IMR-90 (cell line): Measurements from ENCODE around the gene NTF3. TPM values are rescaled to one million over a fixed set of nuclear protein-coding genes. Genes with fewer than 3 reads are reported as not detected.

ENCODE experiments used
- ATAC-seq: fragments of 200-7000 bp; cut with Tn5 transposase; 2 replicates; pipeline ENCODE4 v1.9.1; 2020; ENCODE audit warnings: low read depth, mild to moderate bottlenecking, moderate library complexity
- BruUV-seq: library from RNA; stranded (reverse); fragments of 400-500 nt; replicated peaks from 2 replicates; lab custom pipeline; 2021; lab: Mats Ljungman, UMichigan
- CTCF ChIA-PET: fragments of 300-600 bp; formaldehyde crosslinking; extraction: SDS; loops from one replicate; lab custom pipeline; 2021; ENCODE audit warnings: antibody characterized with exemption; lab: Yijun Ruan, JAX
- POLR2A ChIA-PET: fragments of 300-600 bp; sonication (Branson Sonifier 250); formaldehyde crosslinking; loops from one replicate; lab custom pipeline; 2022; ENCODE audit warnings: antibody characterized with exemption; ENCODE audit not compliant: unreplicated experiment; lab: Charles Lee
- DNase-seq: peaks from one replicate; pipeline ENCODE4 v3.0.0; 2013
- H2AFZ ChIP-seq: replicated peaks from 2 replicates; pipeline ENCODE3; 2013; ENCODE audit warnings: low read length, mild to moderate bottlenecking; ENCODE audit not compliant: poor library complexity
- H2AK5ac ChIP-seq: 2 replicates; pipeline ENCODE4 v1.6.1; 2013; ENCODE audit warnings: low read depth, low read length, inconsistent platforms
- H2AK9ac ChIP-seq: replicated peaks from 2 replicates; pipeline ENCODE3; 2013; ENCODE audit warnings: mild to moderate bottlenecking, low read depth, low read length, moderate library complexity; ENCODE audit not compliant: poor library complexity
- H2BK120ac ChIP-seq: 2 replicates; pipeline ENCODE4 v1.6.1; 2013; ENCODE audit warnings: low read depth, low read length, inconsistent platforms
- H2BK15ac ChIP-seq: 3 replicates; pipeline ENCODE4 v1.6.1; 2013; ENCODE audit warnings: low read depth, low read length, inconsistent platforms
- H2BK20ac ChIP-seq: 2 replicates; pipeline ENCODE4 v1.6.1; 2013; ENCODE audit warnings: low read depth, mild to moderate bottlenecking, inconsistent platforms, low read length, moderate library complexity
- H2BK5ac ChIP-seq: 2 replicates; pipeline ENCODE4 v1.6.1; 2013; ENCODE audit warnings: mild to moderate bottlenecking, low read depth, low read length, inconsistent platforms; ENCODE audit not compliant: poor library complexity, severe bottlenecking
- H3K14ac ChIP-seq: replicated peaks from 2 replicates; pipeline ENCODE4 v1.6.1; 2013; ENCODE audit warnings: low read depth, low read length, inconsistent platforms
- H3K18ac ChIP-seq: 2 replicates; pipeline ENCODE4 v1.6.1; 2013; ENCODE audit warnings: low read depth, low read length, control low read depth
- H3K23ac ChIP-seq: 2 replicates; pipeline ENCODE4 v1.6.1; 2013; ENCODE audit warnings: low read depth, low read length, inconsistent platforms
- H3K27ac ChIP-seq: 2 replicates; pipeline ENCODE4 v1.5.1; 2013; ENCODE audit warnings: mild to moderate bottlenecking, control low read depth, low read length; ENCODE audit not compliant: insufficient read depth
- H3K27me3 ChIP-seq: 2 replicates; pipeline ENCODE4 v1.6.1; 2013; ENCODE audit warnings: low read length; ENCODE audit not compliant: control insufficient read depth, insufficient read depth
- H3K36me3 ChIP-seq: 2 replicates; pipeline ENCODE4 v1.6.1; 2013; ENCODE audit warnings: low read length, mixed read lengths; ENCODE audit not compliant: control insufficient read depth, insufficient read depth
- H3K4ac ChIP-seq: 2 replicates; pipeline ENCODE4 v1.6.1; 2013; ENCODE audit warnings: low read depth, low read length, inconsistent platforms
- H3K4me1 ChIP-seq: 2 replicates; pipeline ENCODE4 v1.6.1; 2013; ENCODE audit warnings: low read length, mixed read lengths; ENCODE audit not compliant: control insufficient read depth, insufficient read depth
- H3K4me2 ChIP-seq: 2 replicates; pipeline ENCODE4 v1.6.1; 2013; ENCODE audit warnings: low read depth, mild to moderate bottlenecking, control low read depth, low read length, moderate library complexity
- H3K4me3 ChIP-seq: 2 replicates; pipeline ENCODE4 v1.5.1; 2013; ENCODE audit warnings: low read depth, mild to moderate bottlenecking, control low read depth, low read length, moderate library complexity; ENCODE audit not compliant: insufficient read depth
- H3K56ac ChIP-seq: 2 replicates; pipeline ENCODE4 v1.6.1; 2013; ENCODE audit warnings: low read length, inconsistent platforms; ENCODE audit not compliant: insufficient read depth; ENCODE audit errors: extremely low read depth
- H3K79me1 ChIP-seq, 2 experiments: 2 replicates each; pipeline ENCODE4 v1.6.1; 2013; ENCODE audit warnings: low read length in 2 of 2, inconsistent platforms in 1 of 2, low read depth in 1 of 2
- H3K9ac ChIP-seq: 2 replicates; pipeline ENCODE4 v1.6.1; 2013; ENCODE audit warnings: low read depth, low read length, control low read depth
- H3K9me1 ChIP-seq: 2 replicates; pipeline ENCODE4 v1.6.1; 2013; ENCODE audit warnings: low read length, inconsistent platforms; ENCODE audit not compliant: insufficient read depth
- H3K9me3 ChIP-seq: 2 replicates; pipeline ENCODE4 v1.6.1; 2013; ENCODE audit warnings: low read length; ENCODE audit not compliant: control insufficient read depth, insufficient read depth
- H4K20me1 ChIP-seq: 2 replicates; pipeline ENCODE4 v1.6.1; 2013; ENCODE audit warnings: low read length, inconsistent platforms; ENCODE audit not compliant: insufficient read depth
- H4K5ac ChIP-seq: 2 replicates; pipeline ENCODE4 v1.6.1; 2013; ENCODE audit warnings: mild to moderate bottlenecking, low read depth, low read length, control low read depth
- H4K8ac ChIP-seq, 2 experiments: 2 replicates each; pipeline ENCODE4 v1.6.1; 2013; ENCODE audit warnings: low read depth in 2 of 2, low read length in 2 of 2, control low read depth in 1 of 2, inconsistent platforms in 1 of 2
- H4K91ac ChIP-seq: 2 replicates; pipeline ENCODE4 v1.6.1; 2013; ENCODE audit warnings: low read depth, low read length, inconsistent platforms; ENCODE audit not compliant: insufficient read depth
- BHLHE40 ChIP-seq: fragments of 150-350 bp; IDR thresholded peaks from 2 replicates; pipeline ENCODE4 v1.6.1; 2016; ENCODE audit warnings: mild to moderate bottlenecking, low read depth, low read length
- CHD1 ChIP-seq: IDR thresholded peaks from 2 replicates; pipeline ENCODE4 v1.6.1; 2012; ENCODE audit warnings: low read depth, low read length, improper control_type of control experiment
- CTCF ChIP-seq: conservative IDR thresholded peaks from 2 replicates; pipeline ENCODE4 v1.5.1; 2012; ENCODE audit warnings: mild to moderate bottlenecking, low read depth, low read length, improper control_type of control experiment
- FOS ChIP-seq: fragments of 150-350 bp; IDR thresholded peaks from 2 replicates; pipeline ENCODE4 v1.6.1; 2016; ENCODE audit warnings: low read depth, low read length
- MAFK ChIP-seq: IDR thresholded peaks from 2 replicates; pipeline ENCODE4 v1.6.1; 2012; ENCODE audit warnings: low read depth, low read length, improper control_type of control experiment
- MAZ ChIP-seq: IDR thresholded peaks from 2 replicates; pipeline ENCODE4 v1.6.1; 2012; ENCODE audit warnings: low read depth, mild to moderate bottlenecking, low read length, improper control_type of control experiment, moderate library complexity, borderline replicate concordance
- NFE2L2 ChIP-seq: fragments of 150-350 bp; IDR thresholded peaks from 2 replicates; pipeline ENCODE4 v1.6.1; 2016; ENCODE audit warnings: low read depth, mild to moderate bottlenecking, low read length
- POLR2A ChIP-seq: IDR thresholded peaks from 2 replicates; pipeline ENCODE4 v1.6.1; 2012; ENCODE audit warnings: mild to moderate bottlenecking, low read depth, low read length
- RCOR1 ChIP-seq: IDR thresholded peaks from 2 replicates; pipeline ENCODE4 v1.6.1; 2012; ENCODE audit warnings: mild to moderate bottlenecking, low read length, improper control_type of control experiment; ENCODE audit not compliant: insufficient replicate concordance
- RFX5 ChIP-seq: IDR thresholded peaks from 2 replicates; pipeline ENCODE4 v1.8.0; 2012; ENCODE audit warnings: low read depth, mild to moderate bottlenecking, low read length, moderate library complexity
- SMC3 ChIP-seq: fragments of 150-350 bp; IDR thresholded peaks from 2 replicates; pipeline ENCODE4 v1.6.1; 2016; ENCODE audit warnings: low read depth, mild to moderate bottlenecking, antibody characterized with exemption, low read length, moderate library complexity
- WGBS, 2 experiments: methylation state at CpG; one replicate each; pipeline versions ENCODE4 v1.1.5 to v1.1.7; 2013; ENCODE audit warnings: missing lambda C conversion rate in 2 of 2; ENCODE audit not compliant: insufficient read length in 1 of 2; ENCODE audit errors: extremely low coverage in 2 of 2; 5-methylcytosine and 5-hydroxymethylcytosine counted together
- dilution Hi-C: fragments of 300-500 bp; cut with HindIII; formaldehyde crosslinking; loops from one replicate; pipeline ENCODE4 v1.14.3; 2018; ENCODE audit warnings: low sequenced_read_pairs; ENCODE audit not compliant: unreplicated experiment
- in situ Hi-C: fragments of 300-500 bp; cut with MboI; formaldehyde crosslinking; loops from 3 replicates; pipeline ENCODE4 v1.14.3; 2019; ENCODE audit warnings: low sequenced_read_pairs, inconsistent platforms, mixed read lengths
- intact Hi-C: fragments of 100-400 bp; cut with micrococcal nuclease; formaldehyde crosslinking; loops from 2 replicates; pipeline ENCODE4 v1.10.0; 2022
- polyA plus RNA-seq, 3 experiments: library from polyadenylated mRNA; depleted of rRNA; stranded (reverse); fragments of >200 nt; gene quantifications; 2 replicates each; pipeline ENCODE4 v1.2.3, GENCODE V29; 2012; ENCODE audit warnings: low replicate concordance in 1 of 3
- total RNA-seq: library from RNA; depleted of rRNA; stranded (reverse); fragments of >200 nt; gene quantifications from 2 replicates; pipeline ENCODE4 v1.2.3, GENCODE V29; 2012

Gene NTF3
- total and polyA plus RNA-seq, 2 of the 4 experiments (the other 2 are of a cell fraction) = 12.2 to 32.4 TPM

DNA sequence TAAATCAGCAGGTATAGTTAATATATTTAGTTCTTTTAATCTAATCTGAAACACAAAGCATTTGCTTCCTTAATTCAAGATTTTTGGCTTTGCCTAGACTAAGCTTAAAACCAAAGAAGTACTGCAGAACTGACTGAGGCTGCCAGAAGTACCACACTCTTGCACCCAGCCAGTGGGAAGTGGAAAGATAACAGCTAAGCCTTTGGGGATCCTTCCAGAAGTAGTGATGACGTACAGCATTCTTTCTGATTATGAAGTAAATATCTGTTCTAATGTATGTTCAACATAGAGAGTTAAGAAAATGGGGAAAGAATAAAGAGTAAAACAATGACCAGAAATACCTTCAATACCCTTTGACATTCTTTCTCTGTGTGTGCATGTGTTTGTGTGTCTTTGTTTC lies 19.3 kb downstream of the NTF3 start:
- Histone ChIP-seq H3K23ac (no peak overlapping the region), H3K4me2 (no peak overlapping the region), H3K36me3 (peaks cover 10% of the 10 kb centered on the region), H4K91ac (no peak overlapping the region), H3K27ac (no peak overlapping the region), H4K5ac (no peak overlapping the region), H3K27me3 (no peaks in the 10 kb centered on the region), H3K4me1 (peaks cover 32% of the 10 kb centered on the region), H3K9ac (no peak overlapping the region), H3K14ac (0 out of 2 replicates have a peak overlapping the region, but pooled peaks have one; percentile 22), H2BK15ac (no peak overlapping the region), H3K4ac (no peak overlapping the region), H3K56ac (no peak overlapping the region), H2BK5ac (no peak overlapping the region), H3K18ac (no peak overlapping the region), H4K20me1 (peaks cover 24% of the 10 kb centered on the region; the same call in 1 of the 2 replicates), H2BK120ac (no peak overlapping the region), H4K8ac (no peak overlapping the region), H3K9me1 (peaks cover 42% of the 10 kb centered on the region), H2AFZ (no peak overlapping the region), H3K4me3 (no peak overlapping the region), H2AK5ac (no peak overlapping the region), H3K79me1 (peaks cover 64 to 94% of the 10 kb centered on the region in 2 experiments), H2AK9ac (no peak overlapping the region), H2BK20ac (no peak overlapping the region), H3K9me3 (no peaks in the 10 kb centered on the region)
- peak; percentile 41 for DNase-seq
- no TSS peak for BruUV-seq
- ChIA-PET CTCF (interaction anchor here (0.7 kb wide), 1 partner anchor 340 kb away, joined by 4 read pairs; no protein-coding TSS in a partner anchor), POLR2A (interaction anchor here (0.8 kb wide), 1 partner anchor 19 kb away, joined by 3 read pairs; no protein-coding TSS in a partner anchor)
- in situ Hi-C loops (loop anchor here (25.0 kb wide), 1 partner anchor 836 kb away; no protein-coding TSS in a partner anchor), dilution Hi-C loops (no loop called here), intact Hi-C loops (no loop called here)
- WGBS, 2 experiments = no CpG with 5 or more reads among the region's 1 CpG
- no peak for TF ChIP-seq FOS
- TF ChIP-seq SMC3 = no peak
- TF ChIP-seq BHLHE40 = no peak
- TF ChIP-seq NFE2L2 = no peak
- no peak for TF ChIP-seq RCOR1
- no peak for TF ChIP-seq MAZ
- TF ChIP-seq CHD1 = no peak
- no peak for TF ChIP-seq RFX5
- TF ChIP-seq POLR2A = no peak
- TF ChIP-seq MAFK = no peak
- TF ChIP-seq CTCF = no peak
- ATAC-seq = no peak
